ENCODE measurements around the gene CCL7. TPM values are rescaled to one million over a fixed set of nuclear protein-coding genes. Genes with fewer than 3 reads are reported as not detected.

Gene CCL7
- total RNA-seq, 2 donors from 2014 or later, result 0.52 TPM; not detected in 1

DNA sequence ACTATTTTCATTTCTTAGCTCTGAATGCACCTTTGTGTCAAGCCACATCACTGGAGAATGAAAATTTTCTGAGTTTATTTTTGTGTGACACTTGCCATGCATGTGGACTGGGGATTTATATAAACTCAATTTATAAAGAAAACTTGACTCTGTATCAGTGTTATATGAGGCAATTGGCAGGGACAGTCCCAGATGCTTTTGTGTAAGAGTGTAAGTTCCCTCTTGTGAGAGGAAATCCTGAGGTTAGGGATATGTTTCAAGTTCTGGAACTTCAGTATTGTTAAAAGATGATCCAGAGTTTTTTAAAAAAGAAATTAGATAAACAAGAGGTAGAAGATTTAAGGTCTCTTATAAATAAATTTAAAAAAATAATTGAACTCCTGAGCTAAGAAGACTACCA lies 38.4 kb downstream of the CCL7 start:
- intact Hi-C loops (cut with DNase I), result loop anchor here in 1 of 2 donors (5.0 kb wide), 2 partner anchors 56 to 106 kb away; no protein-coding TSS in a partner anchor
- DNase-seq (ENCODE audit: low spot score), result no peak

DNA sequence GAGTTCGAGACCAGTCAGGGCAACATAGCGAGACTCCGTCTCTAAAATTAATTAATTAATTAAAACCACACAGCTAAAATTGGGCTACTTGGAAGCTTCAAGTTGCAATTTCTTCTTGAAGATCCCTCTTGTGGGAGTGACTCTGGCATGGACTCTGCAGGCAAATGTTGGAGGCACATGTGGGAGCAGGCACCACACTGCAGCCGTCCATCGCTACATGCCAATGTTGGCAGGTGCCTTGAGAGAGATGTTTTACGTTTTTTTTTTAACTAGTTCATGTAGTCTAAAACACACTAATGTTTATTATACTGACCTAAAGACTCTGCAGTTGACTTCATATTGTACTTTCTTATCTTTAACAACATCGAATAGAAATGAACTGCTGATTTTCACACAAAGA lies 41.3 kb downstream of the CCL7 start:
- no peak for DNase-seq (ENCODE audit: low spot score)
- intact Hi-C loops (cut with DNase I), result no loop called here

DNA sequence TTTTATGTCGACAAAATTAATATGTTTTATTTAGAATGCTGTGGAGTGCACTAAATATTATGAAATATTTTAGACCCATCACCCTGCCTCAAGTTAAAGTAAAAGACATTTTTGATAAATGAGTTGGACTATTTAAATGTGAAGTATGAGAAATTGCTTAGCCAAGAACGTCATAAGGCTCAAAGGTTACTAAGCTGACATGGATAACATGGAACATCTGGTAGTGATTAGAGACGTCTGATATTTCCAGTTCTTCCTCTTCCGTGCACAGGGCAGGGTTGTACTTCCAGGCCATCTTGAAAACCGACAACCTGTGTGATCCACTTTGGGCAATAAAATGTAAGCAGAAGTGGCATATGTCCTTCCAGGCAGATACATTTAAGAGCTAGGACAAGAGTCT lies 42.1 kb downstream of the CCL7 start:
- intact Hi-C loops (cut with DNase I), result no loop called here
- DNase-seq (ENCODE audit: low spot score), result no peak

DNA sequence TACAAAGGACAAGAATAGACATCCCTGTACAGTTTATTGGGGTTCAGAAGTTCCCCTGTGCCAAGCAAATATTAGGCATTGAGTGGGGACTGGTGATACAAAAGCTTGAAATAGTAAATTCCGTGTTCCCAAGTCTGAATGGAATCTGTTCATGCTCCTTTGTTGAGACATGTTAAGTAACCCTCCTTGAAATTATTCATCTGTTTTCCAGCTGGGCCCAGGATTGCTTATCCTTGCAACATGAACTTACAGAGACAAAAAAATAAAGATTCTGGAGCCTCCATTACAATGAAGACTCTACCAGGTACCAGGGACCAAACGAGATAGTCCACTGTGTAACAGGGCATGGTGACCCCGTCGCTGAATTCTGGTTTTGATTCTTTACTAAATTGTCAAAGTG lies 43.1 kb downstream of the CCL7 start:
- DNase-seq (ENCODE audit: low spot score), result no peak

DNA sequence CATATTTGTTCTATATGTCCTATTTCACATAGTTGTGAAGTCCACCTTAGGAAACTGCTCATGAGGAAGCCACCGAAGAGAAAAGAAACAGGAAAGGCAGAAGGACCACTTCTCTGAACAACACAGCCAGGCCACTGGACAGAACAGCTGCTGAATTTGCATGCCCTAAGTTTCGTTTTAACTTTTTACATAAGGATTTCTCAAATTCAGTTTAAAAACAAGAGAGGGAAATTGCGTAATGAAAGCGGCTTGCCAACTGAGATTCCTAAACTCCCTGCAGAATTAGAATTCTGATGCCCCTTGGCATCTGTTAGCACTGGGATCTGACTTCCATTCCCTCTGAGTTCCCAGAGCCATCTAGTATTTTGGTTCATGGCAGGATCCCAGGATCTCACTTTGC lies 44.3 kb downstream of the CCL7 start:
- no peak for DNase-seq (ENCODE audit: low spot score)
- intact Hi-C loops (cut with DNase I), result no loop called here

More for the DNA sequence above, 43.1 kb downstream of the CCL7 start:
- intact Hi-C loops (cut with DNase I), result no loop called here

DNA sequence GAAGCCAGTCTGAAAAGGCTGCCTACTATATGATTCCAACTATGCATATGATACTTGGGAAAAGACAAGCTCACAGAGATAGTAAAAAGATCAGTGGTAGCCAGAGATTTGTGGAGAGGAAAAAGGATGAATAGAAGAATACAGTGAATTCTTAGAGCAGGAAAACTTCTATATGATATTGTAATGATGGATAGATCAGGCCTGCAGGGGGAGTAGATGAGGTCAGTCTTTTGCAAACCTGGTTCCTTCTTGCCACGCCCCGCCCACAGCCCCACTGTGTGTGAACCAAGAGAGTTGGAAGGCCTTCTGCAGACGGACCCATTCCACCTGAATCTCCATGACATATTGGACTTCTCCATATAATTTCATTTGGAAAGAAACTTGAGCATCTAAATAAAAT lies 48.5 kb downstream of the CCL7 start:
- DNase-seq (ENCODE audit: low spot score), result no peak
- intact Hi-C loops (cut with DNase I), result no loop called here

DNA sequence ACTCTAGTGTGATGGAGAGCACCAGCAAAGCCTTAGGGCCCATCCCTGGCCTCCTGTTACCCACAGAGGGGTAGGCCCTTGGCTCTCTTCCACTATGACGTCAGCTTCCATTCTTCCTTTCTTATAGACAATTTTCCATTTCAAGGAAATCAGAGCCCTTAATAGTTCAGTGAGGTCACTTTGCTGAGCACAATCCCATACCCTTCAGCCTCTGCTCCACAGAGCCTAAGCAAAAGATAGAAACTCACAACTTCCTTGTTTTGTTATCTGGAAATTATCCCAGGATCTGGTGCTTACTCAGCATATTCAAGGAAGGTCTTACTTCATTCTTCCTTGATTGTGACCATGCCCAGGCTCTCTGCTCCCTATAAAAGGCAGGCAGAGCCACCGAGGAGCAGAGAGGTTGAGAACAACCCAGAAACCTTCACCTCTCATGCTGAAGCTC lies 49.0 kb downstream of the CCL7 start, which contains the start of gene CCL8:
Gene CCL8 (plus strand): TSS at position 397 of the 445 bp plus-strand sequence. CDS start 67 bp downstream, outside the sequence.
- DNase-seq (ENCODE audit: low spot score), result no peak
- intact Hi-C loops (cut with DNase I), result no loop called here

Other genes starting within 250 kb of the CCL7 start
- gene CCL2, start 14.9 kb upstream of the CCL7 start, total RNA-seq, result 100 to 1,000 TPM in 1 of 2 donors, 10 to 100 TPM in 1; 39.1 to 155 TPM
- under 1 TPM in 1 of 2 donors, not detected in 1; 0.90 TPM for gene CCL11, start 15.5 kb downstream of the CCL7 start, total RNA-seq
- gene CCL8, start 49.2 kb downstream of the CCL7 start, total RNA-seq, result under 1 TPM; 0.42 to 0.81 TPM
- 1 to 10 TPM; 3.1 to 4.0 TPM for gene CCL13, start 86.3 kb downstream of the CCL7 start, total RNA-seq
- not detected for gene CCL1, start 93.0 kb downstream of the CCL7 start, total RNA-seq